ENCODE data around the gene DOK3.
A peak's percentile ranks its signal among the peaks of the same experiment; 100 is the strongest.

Gene DOK3

GRCh38 chr5:177472460-177473442 is 36.9 kb downstream of the DOK3 start:
- Histone ChIP-seq H3K27me3 (ENCODE audit: control insufficient read depth in 1 of 2, insufficient read depth in 2 of 2, low read length in 2 of 2) (no peaks in the 10 kb centered on the region), H3K36me3 (ENCODE audit: control insufficient read depth in 2 of 2, insufficient read depth in 2 of 2, low read length in 2 of 2) (no peaks in the 10 kb centered on the region), H3K27ac (ENCODE audit: low read length) (peak overlapping the region; percentile 31), H3K4me3 (ENCODE audit: low read length in 2 of 2) (peak overlapping the region; percentile 59 to 84), H3K4me1 (ENCODE audit: control insufficient read depth, insufficient read depth, low read length) (peaks cover 78% of the 10 kb centered on the region), H3K9me3 (ENCODE audit: control insufficient read depth in 2 of 2, low read length in 2 of 2) (no peaks in the 10 kb centered on the region), H3K9ac (ENCODE audit: low read length in 2 of 2) (peak overlapping the region; percentile 43 to 55)

- Histone ChIP-seq H3K9ac (ENCODE audit: low read length in 2 of 2) (peak overlapping the region; percentile 43 to 55), H3K9me3 (ENCODE audit: control insufficient read depth in 2 of 2, low read length in 2 of 2) (no peaks in the 10 kb centered on the region), H3K4me1 (ENCODE audit: control insufficient read depth, insufficient read depth, low read length) (peaks cover 70% of the 10 kb centered on the region), H3K27me3 (ENCODE audit: control insufficient read depth in 1 of 2, insufficient read depth in 2 of 2, low read length in 2 of 2) (no peaks in the 10 kb centered on the region), H3K36me3 (ENCODE audit: control insufficient read depth in 2 of 2, insufficient read depth in 2 of 2, low read length in 2 of 2) (peaks cover 0 to 5% of the 10 kb centered on the region in 2 donors), H3K4me3 (ENCODE audit: low read length in 2 of 2) (peak overlapping the region; percentile 59 to 84), H3K27ac (ENCODE audit: low read length) (no peak overlapping the region)
These were observed 37.8 kb downstream of the DOK3 start for GRCh38 chr5:177471610-177472356.

- H3K9ac ChIP-seq (ENCODE audit: low read length in 2 of 2): peak overlapping the region in 1 of 2 donors; percentile 29
- no peaks in the 10 kb centered on the region for H3K27me3 ChIP-seq (ENCODE audit: control insufficient read depth in 1 of 2, insufficient read depth in 2 of 2, low read length in 2 of 2)
- no peaks in the 10 kb centered on the region for H3K9me3 ChIP-seq (ENCODE audit: control insufficient read depth in 2 of 2, low read length in 2 of 2)
- peak overlapping the region; percentile 11 for H3K27ac ChIP-seq (ENCODE audit: low read length)
- H3K4me1 ChIP-seq (ENCODE audit: control insufficient read depth, insufficient read depth, low read length): peaks cover 63% of the 10 kb centered on the region
- peaks cover 8 to 10% of the 10 kb centered on the region in 2 donors for H3K36me3 ChIP-seq (ENCODE audit: control insufficient read depth in 2 of 2, insufficient read depth in 2 of 2, low read length in 2 of 2)
- peak overlapping the region in 1 of 2 donors; percentile 84 for H3K4me3 ChIP-seq (ENCODE audit: low read length in 2 of 2)
These were observed 38.7 kb downstream of the DOK3 start for GRCh38 chr5:177470759-177471536.

GRCh38 chr5:177469750-177470525 is 39.7 kb downstream of the DOK3 start:
- H3K4me1 ChIP-seq (ENCODE audit: control insufficient read depth, insufficient read depth, low read length): peaks cover 54% of the 10 kb centered on the region
- H3K36me3 ChIP-seq (ENCODE audit: control insufficient read depth in 2 of 2, insufficient read depth in 2 of 2, low read length in 2 of 2): peaks cover 16 to 18% of the 10 kb centered on the region in 2 donors
- H3K9ac ChIP-seq (ENCODE audit: low read length in 2 of 2): no peak overlapping the region
- H3K4me3 ChIP-seq (ENCODE audit: low read length in 2 of 2): no peak overlapping the region
- H3K27ac ChIP-seq (ENCODE audit: low read length): peak overlapping the region; percentile 31
- H3K9me3 ChIP-seq (ENCODE audit: control insufficient read depth in 2 of 2, low read length in 2 of 2): peaks cover 0 to 4% of the 10 kb centered on the region in 2 donors
- H3K27me3 ChIP-seq (ENCODE audit: control insufficient read depth in 1 of 2, insufficient read depth in 2 of 2, low read length in 2 of 2): no peaks in the 10 kb centered on the region

GRCh38 chr5:177468685-177469628 is 40.7 kb downstream of the DOK3 start:
- Histone ChIP-seq H3K4me3 (ENCODE audit: low read length in 2 of 2) (no peak overlapping the region), H3K27ac (ENCODE audit: low read length) (peak overlapping the region; percentile 31), H3K9me3 (ENCODE audit: control insufficient read depth in 2 of 2, low read length in 2 of 2) (peaks cover 0 to 4% of the 10 kb centered on the region in 2 donors), H3K4me1 (ENCODE audit: control insufficient read depth, insufficient read depth, low read length) (peaks cover 45% of the 10 kb centered on the region), H3K36me3 (ENCODE audit: control insufficient read depth in 2 of 2, insufficient read depth in 2 of 2, low read length in 2 of 2) (peaks cover 16 to 18% of the 10 kb centered on the region in 2 donors), H3K27me3 (ENCODE audit: control insufficient read depth in 1 of 2, insufficient read depth in 2 of 2, low read length in 2 of 2) (no peaks in the 10 kb centered on the region), H3K9ac (ENCODE audit: low read length in 2 of 2) (no peak overlapping the region)

GRCh38 chr5:177468329-177468684 is 41.3 kb downstream of the DOK3 start:
- H3K4me3 ChIP-seq (ENCODE audit: low read length in 2 of 2): no peak overlapping the region
- peaks cover 44% of the 10 kb centered on the region for H3K4me1 ChIP-seq (ENCODE audit: control insufficient read depth, insufficient read depth, low read length)
- H3K27me3 ChIP-seq (ENCODE audit: control insufficient read depth in 1 of 2, insufficient read depth in 2 of 2, low read length in 2 of 2): no peaks in the 10 kb centered on the region
- H3K36me3 ChIP-seq (ENCODE audit: control insufficient read depth in 2 of 2, insufficient read depth in 2 of 2, low read length in 2 of 2): peaks cover 16 to 18% of the 10 kb centered on the region in 2 donors
- H3K9me3 ChIP-seq (ENCODE audit: control insufficient read depth in 2 of 2, low read length in 2 of 2): peaks cover 0 to 4% of the 10 kb centered on the region in 2 donors
- H3K9ac ChIP-seq (ENCODE audit: low read length in 2 of 2): no peak overlapping the region
- H3K27ac ChIP-seq (ENCODE audit: low read length): no peak overlapping the region

- H3K27ac ChIP-seq (ENCODE audit: low read length): no peak overlapping the region
- no peak overlapping the region for H3K9ac ChIP-seq (ENCODE audit: low read length in 2 of 2)
- H3K4me1 ChIP-seq (ENCODE audit: control insufficient read depth, insufficient read depth, low read length): peaks cover 40% of the 10 kb centered on the region
- H3K9me3 ChIP-seq (ENCODE audit: control insufficient read depth in 2 of 2, low read length in 2 of 2): peaks cover 0 to 4% of the 10 kb centered on the region in 2 donors
- H3K36me3 ChIP-seq (ENCODE audit: control insufficient read depth in 2 of 2, insufficient read depth in 2 of 2, low read length in 2 of 2): peaks cover 16 to 18% of the 10 kb centered on the region in 2 donors
- H3K4me3 ChIP-seq (ENCODE audit: low read length in 2 of 2): no peak overlapping the region
- no peaks in the 10 kb centered on the region for H3K27me3 ChIP-seq (ENCODE audit: control insufficient read depth in 1 of 2, insufficient read depth in 2 of 2, low read length in 2 of 2)
These were observed 42.2 kb downstream of the DOK3 start for GRCh38 chr5:177467436-177467835.

GRCh38 chr5:177466861-177467260 is 42.8 kb downstream of the DOK3 start:
- Histone ChIP-seq H3K36me3 (ENCODE audit: control insufficient read depth in 2 of 2, insufficient read depth in 2 of 2, low read length in 2 of 2) (peaks cover 16 to 19% of the 10 kb centered on the region in 2 donors), H3K27me3 (ENCODE audit: control insufficient read depth in 1 of 2, insufficient read depth in 2 of 2, low read length in 2 of 2) (no peaks in the 10 kb centered on the region)

GRCh38 chr5:177465044-177465443 is 44.6 kb downstream of the DOK3 start:
- H3K9me3 ChIP-seq (ENCODE audit: control insufficient read depth in 2 of 2, low read length in 2 of 2): peaks cover 0 to 4% of the 10 kb centered on the region in 2 donors
- peaks cover 16 to 23% of the 10 kb centered on the region in 2 donors for H3K36me3 ChIP-seq (ENCODE audit: control insufficient read depth in 2 of 2, insufficient read depth in 2 of 2, low read length in 2 of 2)
- H3K27ac ChIP-seq (ENCODE audit: low read length): no peak overlapping the region
- H3K4me3 ChIP-seq (ENCODE audit: low read length in 2 of 2): no peak overlapping the region
- H3K4me1 ChIP-seq (ENCODE audit: control insufficient read depth, insufficient read depth, low read length): peaks cover 16% of the 10 kb centered on the region
- no peak overlapping the region for H3K9ac ChIP-seq (ENCODE audit: low read length in 2 of 2)
- H3K27me3 ChIP-seq (ENCODE audit: control insufficient read depth in 1 of 2, insufficient read depth in 2 of 2, low read length in 2 of 2): no peaks in the 10 kb centered on the region

More at GRCh38 chr5:177466861-177467260, 42.8 kb downstream of the DOK3 start:
- H3K27ac ChIP-seq (ENCODE audit: low read length): no peak overlapping the region
- H3K9ac ChIP-seq (ENCODE audit: low read length in 2 of 2): no peak overlapping the region
- H3K4me3 ChIP-seq (ENCODE audit: low read length in 2 of 2): no peak overlapping the region
- H3K4me1 ChIP-seq (ENCODE audit: control insufficient read depth, insufficient read depth, low read length): peaks cover 34% of the 10 kb centered on the region
- H3K9me3 ChIP-seq (ENCODE audit: control insufficient read depth in 2 of 2, low read length in 2 of 2): peaks cover 0 to 4% of the 10 kb centered on the region in 2 donors
